Calu3 (cell line): Measurements from ENCODE around the gene GPR68. TPM values are rescaled to one million over a fixed set of nuclear protein-coding genes. Genes with fewer than 3 reads are reported as not detected.

Experiments used
- BruUV-seq: library from RNA; stranded (reverse); fragments of 400-500 nt; replicated peaks from 2 replicates; lab custom pipeline; 2021; lab: Mats Ljungman, UMichigan
- CTCF ChIA-PET: fragments of 300-600 bp; sonication (Branson Sonifier 250); formaldehyde crosslinking; loops from one replicate; lab custom pipeline; 2022; ENCODE audit warnings: antibody characterized with exemption; lab: Charles Lee
- DNase-seq: peaks from one replicate; pipeline ENCODE4 v3.0.0; 2022
- H3K27ac Mint-ChIP-seq: one replicate; pipeline ENCODE4 v1.8.0; 2022; ENCODE audit warnings: mixed read lengths; ENCODE audit not compliant: unreplicated experiment
- H3K27me3 Mint-ChIP-seq: one replicate; pipeline ENCODE4 v1.8.0; 2022; ENCODE audit warnings: mixed read lengths; ENCODE audit not compliant: unreplicated experiment
- H3K36me3 Mint-ChIP-seq: one replicate; pipeline ENCODE4 v1.8.0; 2022; ENCODE audit warnings: mild to moderate bottlenecking, moderate library complexity, mixed read lengths; ENCODE audit not compliant: insufficient read depth, unreplicated experiment
- H3K4me1 Mint-ChIP-seq: one replicate; pipeline ENCODE4 v1.8.0; 2022; ENCODE audit warnings: mild to moderate bottlenecking, low read depth, mixed read lengths; ENCODE audit not compliant: unreplicated experiment
- H3K4me3 Mint-ChIP-seq: one replicate; pipeline ENCODE4 v1.8.0; 2022; ENCODE audit warnings: mild to moderate bottlenecking, low read depth, moderate library complexity, mixed read lengths; ENCODE audit not compliant: unreplicated experiment
- H3K9me3 Mint-ChIP-seq: one replicate; pipeline ENCODE4 v1.8.0; 2022; ENCODE audit warnings: low read depth, mixed read lengths; ENCODE audit not compliant: unreplicated experiment
- intact Hi-C: fragments of 100-400 bp; cut with micrococcal nuclease; formaldehyde crosslinking; loops from one replicate; pipeline ENCODE4 v1.10.0; 2022; ENCODE audit not compliant: unreplicated experiment
- total RNA-seq: library from RNA; stranded (reverse); gene quantifications from 2 replicates; pipeline ENCODE4 v1.2.3, GENCODE V29; 2022
- TF ChIP-seq, protein P1 (sequence below): fragments of 200-600 bp; IDR thresholded peaks from one replicate; pipeline ENCODE4 v1.8.0; 2022; ENCODE audit warnings: antibody characterized with exemption; ENCODE audit not compliant: unreplicated experiment

GPR68 gene
- total RNA-seq, 1 experiment from 2014 or later, result not detected

DNA sequence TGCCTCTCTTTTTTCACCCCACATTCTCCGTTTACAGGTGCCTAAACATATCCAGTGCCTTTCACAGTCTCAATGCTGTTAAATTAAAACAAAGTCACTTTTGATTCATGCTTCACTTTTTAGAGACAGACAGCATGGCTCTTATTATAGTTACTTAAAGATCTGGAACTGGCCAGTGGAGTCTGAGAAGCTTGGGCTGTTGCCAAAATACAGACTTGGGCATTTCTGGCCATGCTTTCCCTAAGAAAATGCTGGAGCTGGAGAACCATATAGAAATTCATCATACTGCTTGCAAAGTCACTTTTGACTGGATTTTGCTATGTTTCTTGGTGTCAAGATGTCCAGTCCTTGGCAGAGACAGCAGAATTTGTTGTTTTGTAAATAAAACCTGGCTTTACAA is 12.2 kb upstream of the GPR68 start:
- Mint-ChIP-seq H3K9me3 (no peaks in the 10 kb centered on the region), H3K36me3 (peaks cover 12% of the 10 kb centered on the region), H3K4me1 (no peaks in the 10 kb centered on the region), H3K27me3 (peaks cover 43% of the 10 kb centered on the region), H3K27ac (no peak overlapping the region), H3K4me3 (no peak overlapping the region)
- BruUV-seq, result no TSS peak
- intact Hi-C loops, result no loop called here
- TF ChIP-seq, protein P1, sequence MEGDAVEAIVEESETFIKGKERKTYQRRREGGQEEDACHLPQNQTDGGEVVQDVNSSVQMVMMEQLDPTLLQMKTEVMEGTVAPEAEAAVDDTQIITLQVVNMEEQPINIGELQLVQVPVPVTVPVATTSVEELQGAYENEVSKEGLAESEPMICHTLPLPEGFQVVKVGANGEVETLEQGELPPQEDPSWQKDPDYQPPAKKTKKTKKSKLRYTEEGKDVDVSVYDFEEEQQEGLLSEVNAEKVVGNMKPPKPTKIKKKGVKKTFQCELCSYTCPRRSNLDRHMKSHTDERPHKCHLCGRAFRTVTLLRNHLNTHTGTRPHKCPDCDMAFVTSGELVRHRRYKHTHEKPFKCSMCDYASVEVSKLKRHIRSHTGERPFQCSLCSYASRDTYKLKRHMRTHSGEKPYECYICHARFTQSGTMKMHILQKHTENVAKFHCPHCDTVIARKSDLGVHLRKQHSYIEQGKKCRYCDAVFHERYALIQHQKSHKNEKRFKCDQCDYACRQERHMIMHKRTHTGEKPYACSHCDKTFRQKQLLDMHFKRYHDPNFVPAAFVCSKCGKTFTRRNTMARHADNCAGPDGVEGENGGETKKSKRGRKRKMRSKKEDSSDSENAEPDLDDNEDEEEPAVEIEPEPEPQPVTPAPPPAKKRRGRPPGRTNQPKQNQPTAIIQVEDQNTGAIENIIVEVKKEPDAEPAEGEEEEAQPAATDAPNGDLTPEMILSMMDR, result no peak
- CTCF ChIA-PET, result no interaction called here
- no peak for DNase-seq

DNA sequence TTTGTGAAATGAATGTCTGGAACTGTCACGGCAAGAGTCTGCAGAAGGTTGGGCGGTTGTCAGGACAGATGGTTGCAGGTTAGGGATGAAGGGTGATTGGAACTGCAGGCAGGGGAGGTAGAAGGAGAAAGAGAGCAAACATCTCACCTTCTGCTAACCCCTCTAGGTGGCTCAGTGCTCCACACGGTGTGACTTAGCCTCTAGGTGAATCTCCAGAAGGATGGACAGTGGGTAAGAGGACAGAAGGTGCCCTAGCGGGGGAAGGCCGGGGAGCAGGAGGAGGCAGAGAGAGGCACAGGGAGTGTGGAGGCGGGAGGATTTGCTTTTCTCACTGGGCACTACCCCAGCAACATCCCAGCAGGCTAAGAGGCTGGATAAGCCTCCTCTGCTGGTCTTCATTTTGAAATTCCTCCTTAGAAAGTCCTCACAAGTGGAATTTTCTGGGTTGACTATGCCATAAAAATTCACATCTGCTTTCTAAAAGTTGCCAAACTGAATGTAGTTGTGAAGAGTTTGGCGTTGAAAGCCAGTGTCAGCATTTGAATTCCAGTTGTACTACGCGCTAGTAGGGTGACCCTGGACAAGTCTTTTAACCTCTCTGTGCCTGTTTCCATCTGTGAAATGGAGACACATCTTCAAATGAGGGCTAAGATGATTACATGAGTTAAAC is 10.7 kb upstream of the GPR68 start:
- Mint-ChIP-seq H3K4me3 (peak overlapping the region; percentile 62), H3K27ac (no peak overlapping the region), H3K4me1 (peaks cover 9% of the 10 kb centered on the region), H3K36me3 (peaks cover 15% of the 10 kb centered on the region), H3K9me3 (no peaks in the 10 kb centered on the region), H3K27me3 (peaks cover 43% of the 10 kb centered on the region)
- TF ChIP-seq, protein P1, result no peak
- CTCF ChIA-PET, result interaction anchor here (0.6 kb wide), 1 partner anchor 949 kb away, joined by 3 read pairs; no protein-coding TSS in a partner anchor
- intact Hi-C loops, result no loop called here
- no peak for DNase-seq
- no TSS peak for BruUV-seq

DNA sequence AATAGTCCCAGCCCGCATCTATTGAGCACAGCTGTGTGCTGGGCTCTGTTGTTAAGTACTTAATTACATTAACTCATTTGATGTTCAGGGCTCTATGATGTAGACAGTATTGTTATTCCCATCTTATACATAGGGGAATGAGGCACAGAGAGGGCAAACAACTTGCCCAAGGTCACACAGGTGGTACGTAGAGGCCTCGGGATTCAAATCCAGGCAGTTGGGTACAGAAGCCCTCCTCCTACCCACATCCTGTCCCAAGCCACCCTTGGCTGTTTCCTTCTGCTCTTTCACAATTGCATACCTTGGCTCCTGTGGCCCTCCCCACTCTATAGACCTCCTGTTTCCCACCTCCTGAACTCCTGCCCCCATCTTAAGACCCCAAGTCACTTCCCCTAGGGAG is 10.0 kb upstream of the GPR68 start:
- Mint-ChIP-seq H3K4me3 (peak overlapping the region; percentile 62), H3K36me3 (peaks cover 16% of the 10 kb centered on the region), H3K27me3 (peaks cover 43% of the 10 kb centered on the region), H3K4me1 (peaks cover 16% of the 10 kb centered on the region), H3K9me3 (no peaks in the 10 kb centered on the region), H3K27ac (no peak overlapping the region)
- no peak for DNase-seq
- TF ChIP-seq, protein P1, result no peak
- CTCF ChIA-PET, result no interaction called here
- intact Hi-C loops, result no loop called here
- BruUV-seq, result no TSS peak

DNA sequence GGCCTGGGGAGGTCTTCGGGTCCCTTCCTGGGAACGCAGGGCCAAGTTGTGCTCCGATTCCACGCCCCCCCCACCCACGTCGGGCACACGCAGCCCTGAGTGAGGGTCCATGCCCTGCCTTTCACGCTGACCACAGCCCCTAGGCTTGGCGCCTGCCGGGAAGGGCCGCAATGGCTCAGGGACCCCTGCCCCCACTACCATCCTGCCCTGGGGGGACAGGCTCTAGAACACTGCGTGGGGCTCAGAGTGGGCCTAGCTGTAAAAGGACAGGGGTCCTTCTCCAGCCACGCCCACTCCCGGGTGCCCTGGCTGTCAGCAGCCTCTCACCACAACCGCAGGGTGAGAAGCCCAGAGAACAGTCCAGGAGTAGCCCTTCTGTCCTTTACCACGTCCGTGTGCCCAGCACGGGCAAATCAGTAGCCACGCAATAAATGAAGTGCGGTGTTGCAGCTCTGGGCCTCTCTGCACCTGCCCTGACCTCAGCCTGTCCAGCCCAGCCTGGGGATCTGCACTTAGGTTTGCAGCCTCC is 9.4 kb upstream of the GPR68 start:
- CTCF ChIA-PET, result no interaction called here
- H3K4me3 Mint-ChIP-seq, result peak overlapping the region; percentile 62
- no peak for DNase-seq
- H3K27me3 Mint-ChIP-seq, result peaks cover 37% of the 10 kb centered on the region
- intact Hi-C loops, result no loop called here
- H3K27ac Mint-ChIP-seq, result no peak overlapping the region
- peaks cover 16% of the 10 kb centered on the region for H3K4me1 Mint-ChIP-seq
- H3K36me3 Mint-ChIP-seq, result peaks cover 16% of the 10 kb centered on the region
- no peaks in the 10 kb centered on the region for H3K9me3 Mint-ChIP-seq
- no TSS peak for BruUV-seq
- TF ChIP-seq, protein P1, result no peak
